Small intestine (tissue), 7 donors: Measurements from ENCODE around the gene CDK5R2. TPM values are rescaled to one million over a fixed set of nuclear protein-coding genes. Genes with fewer than 3 reads are reported as not detected.

Experiments used
- DNase-seq, 2 donors: peaks; one replicate each; pipeline versions ENCODE4 v3.0.0 to v3.0.0-alpha.2; 2013
- FAIRE-seq: peaks from 2 replicates; lab custom pipeline; 2012; peaks lifted over from hg19 to GRCh38; lab: Jason Lieb, UNC
- H3K27ac ChIP-seq, 3 donors: one replicate each; pipeline ENCODE4 v1.5.1; 2013; ENCODE audit warnings: low read length in 2 of 3, mild to moderate bottlenecking in 2 of 3, control low read depth in 1 of 3, inconsistent platforms in 1 of 3, low read depth in 1 of 3, moderate library complexity in 1 of 3
- H3K27me3 ChIP-seq, 3 donors: one replicate each; pipeline ENCODE4 v1.6.1; 2013; ENCODE audit warnings: low read length in 3 of 3, inconsistent platforms in 1 of 3; ENCODE audit not compliant: control insufficient read depth in 3 of 3, insufficient read depth in 3 of 3
- H3K36me3 ChIP-seq, 3 donors: one replicate each; pipeline ENCODE4 v1.6.1; 2013; ENCODE audit warnings: low read length in 3 of 3, inconsistent platforms in 1 of 3, low read depth in 1 of 3, mild to moderate bottlenecking in 1 of 3, moderate library complexity in 1 of 3; ENCODE audit not compliant: control insufficient read depth in 3 of 3, insufficient read depth in 2 of 3
- H3K4me1 ChIP-seq, 3 donors: one replicate each; pipeline ENCODE4 v1.6.1; 2013; ENCODE audit warnings: low read length in 2 of 3, inconsistent platforms in 1 of 3, low read depth in 1 of 3, mild to moderate bottlenecking in 1 of 3, moderate library complexity in 1 of 3; ENCODE audit not compliant: control insufficient read depth in 3 of 3, insufficient read depth in 2 of 3
- H3K4me3 ChIP-seq, 3 donors: one replicate each; pipeline ENCODE4 v1.5.1; 2013; ENCODE audit warnings: low read length in 3 of 3, control low read depth in 1 of 3, inconsistent platforms in 1 of 3, low read depth in 1 of 3, mild to moderate bottlenecking in 1 of 3, moderate library complexity in 1 of 3
- H3K9me3 ChIP-seq, 2 donors: one replicate each; pipeline ENCODE4 v1.6.1; 2013; ENCODE audit warnings: low read depth in 1 of 2, low read length in 1 of 2; ENCODE audit not compliant: control insufficient read depth in 2 of 2, insufficient read depth in 1 of 2
- WGBS, 3 donors: extraction: QIAGEN DNeasy Blood & Tissue Kit; methylation state at CpG; one replicate each; pipeline ENCODE4 v1.1.7; 2013; 5-methylcytosine and 5-hydroxymethylcytosine counted together
- polyA plus RNA-seq, 4 donors: library from polyadenylated mRNA; stranded (reverse) in 3 of 4; unstranded in 1 of 4; fragments of 200-250 nt in 3 of 4; fragments of 120-200 nt in 1 of 4; gene quantifications; one replicate each; pipeline versions ENCODE4 v1.2.1 to v1.2.3, GENCODE V29; 2013
- donor health status: healthy with polysubstance abuse.
- donor health status: control.
- donor health status: control.
- donor health status: Bipolar disorder and iron deficiency.
- donor health status: healthy.

CDK5R2 gene
- polyA plus RNA-seq, 4 donors: 0.22 to 1.5 (median 1.4) TPM; not detected in 1

GRCh38 chr2:218988164-218988563 lies 28.7 kb downstream of the CDK5R2 start:
- no peaks in the 10 kb centered on the region for H3K36me3 ChIP-seq
- H3K9me3 ChIP-seq: no peaks in the 10 kb centered on the region
- peaks cover 15 to 98% (median 60%) of the 10 kb centered on the region in 3 donors for H3K27me3 ChIP-seq
- DNase-seq (no peak), FAIRE-seq (no peak)
- H3K4me3 ChIP-seq: no peak overlapping the region
- WGBS, 3 donors: 33 to 63% (median 62%) methylated on average over 3 of the region's 3 CpGs
- peaks cover 0 to 6% (median 1%) of the 10 kb centered on the region in 3 donors for H3K4me1 ChIP-seq
- H3K27ac ChIP-seq: no peak overlapping the region

DNA sequence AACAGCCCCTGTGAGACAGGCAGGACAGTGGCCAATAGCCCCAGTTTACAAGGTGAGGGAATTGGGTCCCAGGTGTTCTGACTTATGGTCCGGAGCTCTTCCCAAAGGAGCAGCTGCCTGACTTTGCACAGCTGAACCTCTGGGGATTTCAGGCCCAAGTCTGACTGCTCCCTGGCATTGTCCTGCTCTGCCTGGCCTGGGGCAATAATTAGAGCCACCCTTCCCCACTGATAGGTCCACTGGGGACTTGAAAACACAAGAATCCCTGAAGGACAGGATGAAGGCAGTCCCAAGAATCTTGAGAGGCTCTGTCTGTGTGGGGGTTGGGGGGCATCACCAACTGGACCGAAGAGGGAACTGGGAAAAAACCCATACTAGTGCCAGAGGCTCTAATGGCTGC lies 29.2 kb downstream of the CDK5R2 start:
- Histone ChIP-seq H3K4me3 (no peak overlapping the region), H3K27me3 (peaks cover 14 to 98% (median 60%) of the 10 kb centered on the region in 3 donors), H3K36me3 (no peaks in the 10 kb centered on the region), H3K27ac (no peak overlapping the region), H3K4me1 (peaks cover 0 to 8% (median 2%) of the 10 kb centered on the region in 3 donors), H3K9me3 (no peaks in the 10 kb centered on the region)
- DNase-seq (no peak), FAIRE-seq (no peak)
- WGBS, 3 donors: 36 to 45% (median 44%) methylated on average over 2 of the region's 2 CpGs

- no peaks in the 10 kb centered on the region for H3K9me3 ChIP-seq
- FAIRE-seq (no peak), DNase-seq (no peak)
- H3K4me3 ChIP-seq: no peak overlapping the region
- 13 to 19% (median 16%) methylated on average over 9 of the region's 9 CpGs for whole genome bisulfite sequencing, 3 donors
- peaks cover 0 to 6% (median 2%) of the 10 kb centered on the region in 3 donors for H3K4me1 ChIP-seq
- H3K27me3 ChIP-seq: peaks cover 14 to 98% (median 57%) of the 10 kb centered on the region in 3 donors
- no peak overlapping the region for H3K27ac ChIP-seq
- no peaks in the 10 kb centered on the region for H3K36me3 ChIP-seq
Measured at GRCh38 chr2:218990052-218990451, 30.6 kb downstream of the CDK5R2 start.

DNA sequence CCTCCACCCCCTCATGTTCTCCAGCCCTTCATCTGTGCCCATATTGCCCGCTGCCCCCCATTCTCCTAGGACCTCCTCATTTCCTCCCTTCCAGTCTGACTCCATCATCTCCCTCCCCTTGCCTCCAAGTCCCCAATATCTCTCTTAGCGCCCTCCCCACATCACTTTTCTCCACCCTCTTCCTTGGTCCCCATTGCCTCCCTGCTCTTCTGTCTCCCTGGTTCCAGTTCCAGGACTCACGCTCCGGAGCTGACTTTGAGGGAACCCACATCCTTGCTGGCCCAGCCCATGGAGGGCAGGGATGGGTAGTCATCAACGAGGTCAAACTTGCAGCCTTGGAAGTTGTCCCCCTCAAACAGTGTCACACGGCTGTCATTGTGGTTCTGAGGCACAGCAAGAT lies 31.1 kb downstream of the CDK5R2 start:
- FAIRE-seq (no peak), DNase-seq (no peak)
- peaks cover 0 to 7% (median 2%) of the 10 kb centered on the region in 3 donors for H3K4me1 ChIP-seq
- no peaks in the 10 kb centered on the region for H3K36me3 ChIP-seq
- WGBS, 3 donors: 14 to 21% (median 15%) methylated on average over 6 of the region's 6 CpGs
- H3K9me3 ChIP-seq: no peaks in the 10 kb centered on the region
- H3K27ac ChIP-seq: no peak overlapping the region
- H3K4me3 ChIP-seq: no peak overlapping the region
- peaks cover 14 to 100% (median 59%) of the 10 kb centered on the region in 3 donors for H3K27me3 ChIP-seq

DNA sequence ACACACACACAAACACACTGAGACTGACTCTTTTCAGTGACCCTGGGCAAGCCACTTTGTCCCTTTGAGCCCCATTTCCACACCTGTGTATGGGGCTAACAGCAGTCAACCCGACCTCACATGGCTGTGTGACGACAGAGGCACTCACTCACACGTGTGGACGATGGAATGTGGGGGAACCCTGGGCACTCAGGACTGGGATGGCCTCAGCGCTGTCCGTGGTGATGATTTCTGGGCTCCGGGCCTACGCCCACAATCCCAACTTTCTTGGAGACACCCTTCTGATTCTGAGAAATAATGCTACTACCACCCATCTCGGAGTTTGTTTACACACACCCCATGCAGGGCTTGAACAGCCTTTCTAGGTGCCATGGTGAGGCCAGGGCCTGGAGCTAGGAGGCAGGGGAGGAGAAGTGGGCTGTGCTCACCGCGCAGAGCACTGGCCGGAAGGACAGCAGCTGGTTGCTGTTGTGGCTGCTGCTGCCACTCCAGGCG lies 32.3 kb downstream of the CDK5R2 start:
- DNase-seq (peak in 1 of 2 donors; percentile 57), FAIRE-seq (no peak)
- no peak overlapping the region for H3K4me3 ChIP-seq
- peaks cover 17 to 100% (median 51%) of the 10 kb centered on the region in 3 donors for H3K27me3 ChIP-seq
- no peak overlapping the region for H3K27ac ChIP-seq
- 10 to 14% (median 11%) methylated on average over 13 of the region's 13 CpGs for WGBS, 3 donors
- H3K9me3 ChIP-seq: no peaks in the 10 kb centered on the region
- H3K36me3 ChIP-seq: no peaks in the 10 kb centered on the region
- peaks cover 0 to 16% (median 4%) of the 10 kb centered on the region in 3 donors for H3K4me1 ChIP-seq

DNA sequence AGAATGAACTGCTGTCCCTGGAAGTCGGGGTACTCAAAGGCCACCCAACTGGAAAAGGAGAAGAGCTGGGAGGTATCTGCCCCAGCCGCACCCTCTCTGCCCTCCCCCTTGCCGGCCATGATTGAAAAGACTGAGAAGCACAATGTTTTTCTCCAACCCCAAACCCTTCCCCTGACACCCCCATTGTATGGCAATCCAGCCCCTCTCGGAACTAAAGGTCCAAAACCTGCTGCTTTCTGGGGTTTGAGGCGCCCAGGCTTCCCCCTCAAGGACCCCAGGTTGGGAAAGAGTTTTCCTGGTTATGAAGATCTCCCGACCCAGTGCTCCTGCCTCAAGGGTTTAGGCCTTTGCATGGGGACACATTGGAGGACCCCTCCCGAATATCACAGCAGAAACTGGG lies 32.7 kb downstream of the CDK5R2 start:
- Histone ChIP-seq H3K9me3 (no peaks in the 10 kb centered on the region), H3K27ac (no peak overlapping the region), H3K36me3 (no peaks in the 10 kb centered on the region), H3K27me3 (peaks cover 17 to 96% (median 47%) of the 10 kb centered on the region in 3 donors), H3K4me3 (no peak overlapping the region), H3K4me1 (peaks cover 0 to 16% (median 4%) of the 10 kb centered on the region in 3 donors)
- WGBS, 3 donors: 10 to 12% (median 11%) methylated on average over 7 of the region's 7 CpGs
- DNase-seq (no peak), FAIRE-seq (no peak)

DNA sequence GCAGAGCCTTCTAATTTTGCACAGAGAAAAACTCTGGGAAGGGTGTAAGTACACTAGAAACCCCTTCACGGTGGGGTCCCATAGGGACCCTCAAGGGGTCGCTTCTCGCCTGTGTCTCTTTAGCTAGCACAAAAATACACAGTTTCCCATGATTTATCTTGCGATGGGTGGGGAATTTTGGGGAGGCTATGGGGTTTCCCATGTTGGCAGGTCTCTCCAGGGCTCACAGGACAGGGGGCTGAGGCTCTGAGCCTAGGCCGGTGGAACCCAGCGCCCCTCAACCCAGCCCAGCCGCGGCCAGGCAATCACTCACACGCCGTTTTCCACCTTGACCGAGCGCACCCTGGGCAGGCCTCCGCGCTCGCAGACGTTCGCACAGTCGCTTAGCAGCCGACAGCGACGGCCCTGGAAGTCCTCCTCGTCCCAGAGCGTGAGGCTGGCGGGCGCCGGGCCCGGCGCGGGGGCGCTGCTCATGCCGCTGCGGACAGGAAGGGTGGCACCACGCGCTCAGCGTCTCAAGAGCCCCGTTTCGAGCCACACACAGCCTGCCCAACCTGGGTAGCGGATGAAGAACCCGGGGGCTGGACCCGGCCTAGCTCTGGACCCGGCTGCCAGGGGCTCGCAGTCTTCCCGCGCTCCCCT lies 33.4 kb downstream of the CDK5R2 start:
- peaks cover 0 to 16% (median 4%) of the 10 kb centered on the region in 3 donors for H3K4me1 ChIP-seq
- H3K27me3 ChIP-seq: peaks cover 19 to 90% (median 42%) of the 10 kb centered on the region in 3 donors
- peak overlapping the region in 1 of 3 donors; percentile 31 for H3K27ac ChIP-seq
- peak overlapping the region in 1 of 3 donors; percentile 21 for H3K4me3 ChIP-seq
- H3K36me3 ChIP-seq: no peaks in the 10 kb centered on the region
- no peak for FAIRE-seq
- no peak for DNase-seq
- 2 to 3% (median 2%) methylated on average over 29 to 44 of the region's 44 CpGs for WGBS, 3 donors
- no peaks in the 10 kb centered on the region for H3K9me3 ChIP-seq

DNA sequence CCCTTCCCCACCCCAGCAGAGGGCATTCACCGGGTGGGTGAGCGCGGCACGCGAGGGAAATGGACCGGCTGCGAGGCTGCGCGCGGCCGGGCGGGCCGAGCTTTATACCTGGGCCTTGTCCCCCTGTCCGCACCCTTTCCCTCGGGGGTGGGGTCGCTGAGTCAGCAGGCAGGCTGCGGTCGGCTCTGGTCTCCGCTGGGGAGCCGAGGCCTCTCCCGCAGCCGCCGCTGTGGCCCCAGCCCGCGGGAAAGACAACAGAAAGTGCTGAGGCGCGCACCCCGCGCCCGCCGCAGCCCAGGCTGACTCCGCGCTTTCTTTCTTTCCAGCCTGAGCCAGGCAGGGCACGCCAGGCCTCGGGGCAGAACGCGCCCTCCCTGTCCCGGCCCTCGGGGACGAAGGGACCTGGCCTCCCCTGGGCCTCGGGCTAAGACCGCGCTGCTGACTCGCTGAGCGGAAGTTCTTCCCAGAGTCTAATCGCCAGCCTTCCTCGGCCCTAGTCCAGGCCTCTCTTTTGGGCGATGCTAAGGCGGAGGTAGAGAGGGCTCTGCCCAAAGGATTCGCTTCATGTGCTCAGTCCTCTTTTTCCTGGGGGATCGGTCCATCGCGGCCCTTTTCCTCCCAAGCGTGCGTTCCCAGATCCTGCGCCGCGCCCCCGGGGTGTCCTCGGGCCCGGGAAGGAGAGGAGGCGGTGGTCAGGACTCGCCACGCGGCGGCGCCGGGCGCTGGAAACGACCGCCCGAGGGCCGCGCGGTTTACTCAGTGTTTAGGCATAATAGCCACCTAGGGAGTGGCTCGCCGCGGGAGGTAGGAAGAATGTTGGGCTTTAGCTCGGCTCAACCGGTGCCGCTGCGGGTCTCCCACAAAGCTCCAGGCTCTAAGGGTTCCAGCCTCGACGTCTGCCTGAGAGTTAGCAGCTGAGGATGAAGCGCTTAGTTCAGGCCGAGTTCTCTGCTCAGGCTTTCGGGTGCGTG lies 34.2 kb downstream of the CDK5R2 start, which contains the start of gene CRYBA2:
CRYBA2 (minus strand) TSS at position 78 of the 971 bp plus-strand sequence. CDS start 246 bp downstream, outside the sequence.
- Histone ChIP-seq H3K27ac (peak within 1 kb of the TSS in 1 of 3 donors; percentile 31), H3K27me3 (peaks cover 19 to 89% (median 42%) of the 10 kb centered on the region in 3 donors), H3K36me3 (no peaks in the 10 kb centered on the region), H3K9me3 (no peaks in the 10 kb centered on the region), H3K4me3 (peak within 1 kb of the TSS in 2 of 3 donors; percentile 8 to 21), H3K4me1 (peaks cover 0 to 16% (median 4%) of the 10 kb centered on the region in 3 donors)
- DNase-seq: peak in 1 of 2 donors; percentile 52
- WGBS, 3 donors: 2% methylated on average over 75 to 88 of the region's 88 CpGs
- FAIRE-seq: no peak
